HEK293 (cell line): Measurements from ENCODE around the gene PRKCE.

Experiments used
- MYNN ChIP-seq: fragments of 450-650 bp; formaldehyde crosslinking; IDR thresholded peaks from 2 replicates; pipeline ENCODE4 v1.5.1; 2016; ENCODE audit warnings: missing biosample characterization, missing genetic modification characterization, borderline replicate concordance
- ZBTB20 ChIP-seq: fragments of 450-650 bp; formaldehyde crosslinking; IDR thresholded peaks from 2 replicates; pipeline ENCODE4 v1.5.1; 2016; ENCODE audit warnings: missing biosample characterization, missing genetic modification characterization
- ZBTB26 ChIP-seq: fragments of 450-650 bp; formaldehyde crosslinking; optimal IDR thresholded peaks from 2 replicates; pipeline ENCODE3; 2016; ENCODE audit warnings: missing biosample characterization, mild to moderate bottlenecking, missing genetic modification characterization
- ZNF292 ChIP-seq: fragments of 450-650 bp; formaldehyde crosslinking; IDR thresholded peaks from 2 replicates; pipeline ENCODE4 v1.5.1; 2016; ENCODE audit warnings: low read depth, missing biosample characterization, missing genetic modification characterization, borderline replicate concordance
- ZNF350 ChIP-seq: fragments of 450-650 bp; formaldehyde crosslinking; IDR thresholded peaks from 2 replicates; pipeline ENCODE4 v1.5.0; 2017; ENCODE audit warnings: missing biosample characterization, mild to moderate bottlenecking, missing genetic modification characterization
- ZNF404 ChIP-seq: fragments of 450-650 bp; formaldehyde crosslinking; IDR thresholded peaks from 2 replicates; pipeline ENCODE4 v1.5.1; 2017; ENCODE audit warnings: missing biosample characterization, missing genetic modification characterization
- ZNF514 ChIP-seq: fragments of 450-650 bp; formaldehyde crosslinking; IDR thresholded peaks from 2 replicates; pipeline ENCODE4 v1.5.1; 2016; ENCODE audit warnings: missing biosample characterization, missing genetic modification characterization
- ZNF660 ChIP-seq: fragments of 450-650 bp; IDR thresholded peaks from 2 replicates; pipeline ENCODE4 v1.5.1; 2018; ENCODE audit warnings: missing biosample characterization, mild to moderate bottlenecking, missing genetic modification characterization
- TF ChIP-seq, protein P1 (sequence below): fragments of 450-650 bp; formaldehyde crosslinking; IDR thresholded peaks from 2 replicates; pipeline ENCODE4 v1.5.1; 2017; ENCODE audit warnings: missing biosample characterization, missing genetic modification characterization

DNA sequence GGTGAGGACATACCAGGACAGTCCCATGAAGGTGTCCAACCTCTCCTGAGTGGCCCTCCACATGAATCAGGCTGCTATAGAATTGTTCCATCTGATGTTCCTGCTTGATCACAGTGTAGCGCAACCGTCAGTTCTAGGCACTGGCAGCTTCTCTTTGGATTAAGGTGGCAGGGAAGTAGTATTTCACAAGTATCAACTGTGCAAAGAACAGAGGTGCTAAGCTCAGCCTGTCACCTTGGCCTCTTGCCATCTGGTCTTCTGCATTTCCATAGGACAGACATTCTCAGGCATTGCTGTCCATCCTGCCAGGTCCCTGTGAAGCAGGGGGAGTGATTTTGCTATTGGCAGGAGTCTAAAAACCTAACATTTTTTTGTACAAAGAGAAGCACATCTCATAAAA lies 463.5 kb downstream of the PRKCE start:
- TF ChIP-seq, protein P1, sequence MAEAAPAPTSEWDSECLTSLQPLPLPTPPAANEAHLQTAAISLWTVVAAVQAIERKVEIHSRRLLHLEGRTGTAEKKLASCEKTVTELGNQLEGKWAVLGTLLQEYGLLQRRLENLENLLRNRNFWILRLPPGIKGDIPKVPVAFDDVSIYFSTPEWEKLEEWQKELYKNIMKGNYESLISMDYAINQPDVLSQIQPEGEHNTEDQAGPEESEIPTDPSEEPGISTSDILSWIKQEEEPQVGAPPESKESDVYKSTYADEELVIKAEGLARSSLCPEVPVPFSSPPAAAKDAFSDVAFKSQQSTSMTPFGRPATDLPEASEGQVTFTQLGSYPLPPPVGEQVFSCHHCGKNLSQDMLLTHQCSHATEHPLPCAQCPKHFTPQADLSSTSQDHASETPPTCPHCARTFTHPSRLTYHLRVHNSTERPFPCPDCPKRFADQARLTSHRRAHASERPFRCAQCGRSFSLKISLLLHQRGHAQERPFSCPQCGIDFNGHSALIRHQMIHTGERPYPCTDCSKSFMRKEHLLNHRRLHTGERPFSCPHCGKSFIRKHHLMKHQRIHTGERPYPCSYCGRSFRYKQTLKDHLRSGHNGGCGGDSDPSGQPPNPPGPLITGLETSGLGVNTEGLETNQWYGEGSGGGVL (tag by site-specific recombination), result no peak
- TF ChIP-seq ZBTB26 (tag by site-specific recombination) (no peak), ZNF660 (tag by site-specific recombination) (no peak), ZNF404 (tag by site-specific recombination) (no peak), MYNN (tag by site-specific recombination) (no peak), ZNF350 (tag by site-specific recombination) (no peak), ZNF514 (tag by site-specific recombination) (no peak), ZBTB20 (no peak), ZNF292 (tag by site-specific recombination) (no peak)
